ENCODE measurements around the gene ZFHX2.
A peak's percentile ranks its signal among the peaks of the same experiment; 100 is the strongest.

The ZFHX2 gene

DNA sequence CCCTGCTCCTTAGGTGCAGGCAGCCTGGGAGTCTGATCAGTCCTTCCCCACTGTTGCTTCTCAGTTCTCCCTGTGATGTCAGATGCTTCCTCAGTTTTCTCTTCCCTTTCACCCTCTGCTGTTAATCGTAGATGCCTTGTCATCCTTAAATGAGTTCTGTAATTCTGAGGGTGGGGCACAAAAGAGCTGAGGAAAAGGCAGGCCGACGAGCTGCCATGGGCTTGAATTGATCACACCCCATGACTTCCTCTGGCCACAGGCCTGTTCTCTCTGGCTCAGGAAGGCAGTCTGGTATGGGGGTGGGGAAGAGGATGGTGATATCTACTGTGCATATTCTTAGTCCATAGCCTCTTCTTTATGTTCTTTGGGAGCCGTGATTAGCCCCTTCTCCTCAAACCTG lies 21.3 kb upstream of the ZFHX2 start:
- no peak for DNase-seq (ENCODE audit: low spot score)

DNA sequence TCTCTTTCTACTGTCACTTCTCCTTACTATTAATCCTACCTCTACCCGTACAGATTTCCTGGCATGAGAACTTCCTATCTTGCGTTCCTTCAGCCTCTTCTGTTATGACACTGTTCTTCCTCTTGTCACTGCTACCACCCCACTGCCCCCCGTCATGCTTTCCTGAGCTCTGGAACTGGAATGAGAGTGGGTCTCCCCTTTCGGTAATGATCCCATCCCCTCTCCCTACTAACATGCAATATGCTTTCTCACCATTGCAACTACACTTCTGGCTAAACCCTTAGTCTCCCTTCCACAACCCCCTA lies 20.9 kb upstream of the ZFHX2 start:
- DNase-seq (ENCODE audit: low spot score), result no peak

DNA sequence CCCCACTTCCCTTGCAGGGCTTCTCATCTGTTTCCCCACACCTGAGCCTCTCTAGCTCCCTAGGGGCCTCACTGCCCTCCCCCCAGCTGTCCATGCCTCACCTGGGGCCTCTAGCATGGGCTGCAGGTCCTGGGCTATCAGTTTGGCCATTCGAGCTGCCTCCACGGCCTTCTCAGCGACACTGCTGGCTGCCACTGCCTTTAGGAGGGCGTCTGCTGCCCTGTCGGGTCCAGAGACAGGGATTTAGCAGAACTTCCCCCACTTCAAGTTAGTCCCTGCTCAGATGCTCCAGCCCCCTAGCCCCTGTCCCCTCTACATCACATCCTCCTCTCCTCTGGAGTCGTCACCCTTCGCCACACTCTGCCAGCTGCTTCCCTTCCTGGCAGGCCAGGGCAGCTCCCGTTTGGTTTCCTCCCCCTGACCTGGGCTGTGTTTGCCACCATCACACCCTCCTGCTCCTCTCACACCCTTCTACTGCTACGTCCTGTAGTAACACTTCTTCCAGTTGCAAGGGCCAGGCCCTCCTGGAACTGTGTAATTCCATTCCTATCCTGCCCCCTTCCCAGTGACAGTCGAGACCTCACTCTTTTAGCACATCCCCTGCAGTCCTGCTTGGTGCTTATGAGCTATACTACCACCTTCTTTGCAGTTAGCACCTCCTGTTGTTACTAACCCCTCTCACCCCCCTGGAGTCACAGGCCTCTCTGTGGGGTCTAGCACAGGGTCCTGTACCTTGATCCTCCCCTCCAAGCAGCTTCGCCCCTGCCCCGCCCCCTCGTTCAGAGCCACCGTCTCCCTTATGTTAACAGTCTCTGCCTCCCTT lies 20.3 kb upstream of the ZFHX2 start:
- DNase-seq (ENCODE audit: low spot score), result no peak

DNA sequence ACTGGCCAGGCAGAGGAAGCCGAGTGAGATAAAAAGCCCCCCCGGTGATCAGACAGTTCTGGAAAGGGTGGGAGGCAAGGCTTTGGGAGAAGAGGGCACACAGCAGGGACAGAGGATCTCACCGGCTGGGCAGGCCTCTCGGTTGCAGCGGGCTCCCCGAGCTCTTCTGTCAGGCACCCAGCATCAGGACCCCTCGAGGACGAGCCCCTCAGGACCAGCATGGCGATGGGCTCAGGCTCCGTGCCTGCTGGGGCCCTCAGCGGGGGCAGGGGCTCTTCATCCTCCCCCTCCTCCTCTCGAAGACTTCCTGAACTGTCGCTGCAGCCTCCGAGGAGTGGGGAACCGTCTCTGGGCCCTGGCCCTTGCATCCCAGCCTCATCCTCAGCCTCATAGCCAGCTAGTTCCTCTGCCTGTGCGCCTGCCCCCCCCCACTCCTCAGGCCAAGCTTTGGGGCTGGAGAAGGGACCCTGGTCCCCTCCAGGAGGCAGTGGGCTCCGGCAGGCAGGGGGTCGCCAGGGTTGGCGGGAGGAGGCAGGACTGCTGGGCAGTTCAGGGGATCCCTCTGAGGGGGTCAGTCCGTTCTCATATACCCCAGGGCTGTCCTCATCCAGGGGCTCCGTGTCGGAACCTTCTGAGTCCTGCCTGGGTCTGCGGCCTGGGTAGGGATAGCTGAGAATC lies 19.4 kb upstream of the ZFHX2 start:
- no peak for DNase-seq (ENCODE audit: low spot score)

DNA sequence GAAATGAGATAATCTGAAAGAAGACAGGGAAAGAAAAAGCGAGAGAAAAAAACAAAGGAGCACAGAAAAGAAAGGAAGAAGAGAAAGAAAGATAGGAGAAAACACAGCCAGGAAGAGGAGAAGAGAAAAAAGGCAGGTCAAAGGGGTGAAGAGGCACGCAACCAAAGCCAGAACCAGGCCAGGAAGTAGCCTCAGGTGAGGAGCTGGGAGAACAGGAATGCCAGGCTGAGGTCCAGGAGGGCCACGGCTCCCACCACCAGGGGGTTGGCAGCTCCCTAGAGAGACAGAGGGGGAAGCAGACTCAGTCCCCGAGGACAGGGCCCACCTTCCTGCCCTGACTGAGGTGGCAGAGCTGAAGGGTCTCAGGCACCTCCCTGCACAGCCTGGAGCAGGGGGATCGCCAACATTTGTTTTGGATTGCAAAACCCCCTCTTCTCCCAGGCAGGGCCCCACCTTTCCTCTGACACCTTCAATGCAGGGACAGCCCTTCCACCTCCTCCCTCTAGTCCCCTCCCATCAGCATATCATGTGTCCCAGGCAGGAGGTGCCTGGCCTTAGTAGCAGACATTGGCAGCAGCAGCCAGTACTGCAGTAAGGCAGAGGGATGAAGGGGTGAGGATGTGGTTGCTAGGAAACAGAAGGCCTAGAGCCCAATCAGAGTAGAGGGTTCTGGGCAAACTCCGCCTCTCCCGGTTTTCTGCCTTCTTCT lies 18.0 kb upstream of the ZFHX2 start:
- no peak for DNase-seq (ENCODE audit: low spot score)

DNA sequence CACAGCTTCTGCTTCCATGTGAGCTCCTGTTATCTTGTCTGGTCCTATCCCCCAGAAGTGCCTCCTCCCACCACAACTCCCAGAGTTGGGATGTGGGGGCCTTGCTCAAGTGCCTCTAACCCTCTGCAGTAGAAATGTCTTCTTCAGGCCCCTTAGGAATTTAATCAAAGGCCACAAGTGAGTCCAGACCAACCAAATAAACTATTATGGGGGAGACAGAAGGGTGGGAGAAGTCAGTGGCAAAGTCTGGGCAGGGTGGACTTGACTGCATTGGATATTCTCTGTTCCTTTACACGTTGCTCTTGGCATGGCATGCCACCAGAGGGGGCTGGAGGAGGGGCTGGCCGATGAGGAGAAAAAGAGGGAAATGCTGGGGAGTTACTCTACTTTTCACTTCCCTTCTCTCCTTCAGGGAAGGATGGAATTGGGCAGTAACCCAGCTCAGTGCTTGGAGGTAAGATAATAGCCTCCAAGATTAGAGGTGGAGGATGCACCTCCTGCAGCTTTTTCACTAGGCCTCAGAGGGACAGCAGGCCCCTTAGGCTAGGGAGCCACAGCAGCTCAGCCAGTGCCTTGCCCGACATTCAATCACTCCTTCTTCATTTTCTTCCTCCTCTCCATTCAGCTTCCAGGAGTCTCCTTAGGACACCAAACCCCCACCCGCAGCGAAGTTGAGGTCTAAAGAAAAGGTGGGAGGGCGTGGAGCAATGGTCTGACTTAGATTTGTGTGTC lies 17.2 kb upstream of the ZFHX2 start:
- no peak for DNase-seq (ENCODE audit: low spot score)

DNA sequence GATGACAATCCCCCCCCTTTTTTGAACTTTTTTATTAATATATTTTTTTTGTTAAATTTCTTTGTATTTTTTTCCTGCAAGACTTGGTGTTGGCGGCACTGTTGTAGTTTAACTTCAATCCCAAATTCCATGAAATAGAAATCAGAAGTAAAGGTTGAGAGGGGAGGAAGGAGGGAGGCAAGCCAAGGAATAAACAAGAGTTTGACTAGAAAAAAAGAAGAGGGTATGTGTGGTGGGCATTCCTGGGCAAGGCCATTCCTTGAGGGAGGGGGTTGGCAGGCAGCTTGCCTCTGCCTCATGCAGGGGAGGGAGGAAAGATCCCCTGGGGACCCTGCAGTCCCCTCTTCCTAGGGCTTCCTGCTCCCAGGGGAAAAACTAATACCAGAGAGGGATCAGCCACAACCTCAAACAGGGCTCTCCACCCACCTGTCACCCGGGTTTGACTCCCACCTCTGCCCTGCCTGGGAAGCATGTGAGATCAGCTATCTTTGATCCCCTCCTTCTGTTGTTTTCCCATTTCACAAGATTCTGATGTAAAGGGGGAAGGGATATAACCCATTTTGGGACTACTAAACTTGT lies 16.5 kb upstream of the ZFHX2 start:
- DNase-seq (ENCODE audit: low spot score), result no peak

DNA sequence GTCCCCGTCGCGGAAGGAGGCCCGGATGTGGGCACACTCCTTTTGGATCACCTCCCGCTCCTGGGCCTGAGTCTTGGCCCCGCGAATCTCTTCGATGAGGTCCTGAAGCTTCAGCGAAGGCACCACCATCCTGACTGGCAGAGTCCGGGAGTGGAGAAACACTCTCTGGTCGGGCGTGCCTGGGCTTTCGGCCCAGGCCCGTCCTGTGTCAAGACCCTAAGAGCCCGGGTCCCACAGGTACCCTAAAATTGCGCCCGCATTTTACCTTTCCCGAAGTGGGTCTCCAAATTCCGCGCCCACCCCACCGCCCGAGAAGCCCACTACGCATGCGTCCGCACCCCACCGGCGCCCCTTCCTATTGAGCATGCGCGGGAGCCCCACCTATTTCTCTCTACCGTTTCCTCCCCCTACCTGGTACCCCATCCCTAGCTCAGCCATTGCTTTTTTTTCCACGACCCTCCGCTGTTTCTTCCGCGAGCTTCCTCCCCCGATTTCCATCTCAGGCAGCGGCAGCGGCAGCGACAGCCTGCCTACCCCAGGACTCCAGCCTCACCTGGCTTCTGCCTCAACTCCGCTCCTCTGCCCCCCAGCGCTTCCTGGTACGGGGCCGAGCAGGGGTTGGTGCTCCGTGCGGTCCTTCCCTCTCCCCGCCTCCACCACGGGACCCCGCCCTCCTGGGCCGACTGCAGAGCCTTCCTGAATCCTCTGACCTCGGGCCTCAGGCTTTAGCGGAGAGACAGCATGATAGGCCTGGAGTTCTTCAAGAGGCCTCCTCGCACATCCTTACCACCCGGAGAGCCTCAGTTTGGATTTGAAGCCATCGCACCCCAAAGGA lies 15.8 kb upstream of the ZFHX2 start, which contains the start of gene AP1G2:
Gene AP1G2, minus strand, starts transcription at position 606 of the 835 bp plus-strand sequence. Its CDS starts 477 bp downstream, at position 129.
- peak; percentile 95 for DNase-seq (ENCODE audit: low spot score)

DNA sequence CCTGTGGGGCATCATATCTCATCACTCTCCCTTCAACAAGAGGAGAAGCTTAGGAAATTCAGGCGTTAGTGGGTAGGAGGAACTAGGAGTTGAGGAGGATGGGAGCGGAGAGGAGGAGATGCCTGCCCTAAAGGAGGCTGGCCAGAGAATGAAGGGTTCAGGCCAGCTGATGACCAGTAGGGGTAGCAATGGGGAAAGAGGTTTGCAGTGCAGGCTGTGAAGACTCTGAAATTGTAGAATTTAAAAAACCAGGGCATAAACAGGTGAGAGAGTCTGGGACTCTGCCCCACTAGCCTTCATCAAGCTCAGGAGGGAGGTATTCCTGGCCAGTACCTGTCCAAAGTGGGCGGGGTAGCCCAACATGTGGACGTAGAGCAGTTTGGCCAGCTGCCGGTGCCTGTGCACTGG lies 15.2 kb upstream of the ZFHX2 start:
- no peak for DNase-seq (ENCODE audit: low spot score)

DNA sequence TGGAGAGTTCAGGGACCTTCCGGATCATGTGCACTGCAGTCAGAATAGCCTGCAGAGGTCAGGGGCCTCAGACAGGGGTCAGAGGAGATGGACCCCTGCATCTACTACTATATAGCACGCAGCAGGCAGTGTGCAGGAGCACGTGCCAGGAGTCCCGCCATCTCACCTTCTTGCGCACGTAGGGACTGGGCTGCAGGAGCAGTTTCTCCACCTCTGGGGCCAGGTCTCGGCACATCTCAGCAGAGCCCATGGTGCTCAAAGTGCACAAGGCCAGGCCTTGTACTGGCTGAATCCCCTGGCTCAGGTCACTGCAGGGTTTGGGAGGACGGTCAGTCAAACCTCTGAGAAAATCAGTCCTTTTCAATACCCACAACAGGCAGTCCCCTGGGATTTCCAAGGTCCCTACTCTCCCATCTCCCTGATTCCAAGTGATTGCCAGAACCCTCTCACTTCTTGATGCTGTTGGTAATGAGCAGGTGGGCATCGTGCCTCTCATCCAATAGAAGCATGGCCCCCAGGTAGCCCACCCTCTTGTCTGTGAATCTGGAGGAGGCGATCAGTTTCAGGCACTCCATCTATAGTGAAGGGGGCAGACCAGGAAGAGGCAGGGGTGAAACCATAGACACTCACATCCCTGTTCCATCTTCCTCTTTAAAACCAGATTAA lies 14.7 kb upstream of the ZFHX2 start:
- DNase-seq (ENCODE audit: low spot score), result no peak

DNA sequence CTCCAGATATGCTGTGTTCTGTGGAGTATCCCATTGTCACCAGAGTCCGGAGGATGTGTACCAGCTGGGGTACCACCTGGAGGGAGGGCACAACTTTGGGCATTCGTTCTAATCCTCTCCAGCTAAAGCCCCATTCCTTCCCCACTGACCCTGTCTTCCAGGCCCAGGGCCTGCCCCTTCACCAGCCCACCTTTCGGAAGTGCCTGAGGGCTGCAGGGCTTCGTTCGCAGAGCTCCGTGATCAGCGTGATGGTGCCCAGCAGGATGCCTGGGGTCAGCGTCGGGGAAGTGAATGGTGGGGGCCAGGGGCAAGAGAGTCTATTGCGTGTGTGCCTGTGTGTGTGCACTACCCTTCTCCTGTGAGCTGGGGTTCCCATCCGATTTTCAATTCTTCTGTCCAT lies 14.1 kb upstream of the ZFHX2 start:
- DNase-seq (ENCODE audit: low spot score), result no peak

DNA sequence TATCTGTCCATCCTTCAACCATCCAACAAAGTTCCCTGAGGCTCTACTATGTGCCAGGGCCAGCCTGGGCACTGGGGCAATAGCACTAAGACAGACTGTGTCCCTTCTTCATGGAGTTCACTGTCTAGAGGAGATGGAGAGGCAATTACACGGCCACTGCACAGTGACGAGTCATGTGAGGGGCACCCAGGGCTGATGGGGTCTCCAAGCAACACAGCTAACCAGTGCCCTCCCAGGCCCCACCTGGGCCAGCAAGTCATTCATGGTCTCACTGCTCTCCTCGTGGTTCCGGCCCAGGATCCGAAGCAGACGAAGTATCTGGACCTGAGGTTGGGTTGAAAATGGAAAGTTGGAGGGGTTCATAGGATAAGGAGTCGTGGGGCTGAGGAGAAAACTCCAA lies 13.3 kb upstream of the ZFHX2 start:
- no peak for DNase-seq (ENCODE audit: low spot score)

DNA sequence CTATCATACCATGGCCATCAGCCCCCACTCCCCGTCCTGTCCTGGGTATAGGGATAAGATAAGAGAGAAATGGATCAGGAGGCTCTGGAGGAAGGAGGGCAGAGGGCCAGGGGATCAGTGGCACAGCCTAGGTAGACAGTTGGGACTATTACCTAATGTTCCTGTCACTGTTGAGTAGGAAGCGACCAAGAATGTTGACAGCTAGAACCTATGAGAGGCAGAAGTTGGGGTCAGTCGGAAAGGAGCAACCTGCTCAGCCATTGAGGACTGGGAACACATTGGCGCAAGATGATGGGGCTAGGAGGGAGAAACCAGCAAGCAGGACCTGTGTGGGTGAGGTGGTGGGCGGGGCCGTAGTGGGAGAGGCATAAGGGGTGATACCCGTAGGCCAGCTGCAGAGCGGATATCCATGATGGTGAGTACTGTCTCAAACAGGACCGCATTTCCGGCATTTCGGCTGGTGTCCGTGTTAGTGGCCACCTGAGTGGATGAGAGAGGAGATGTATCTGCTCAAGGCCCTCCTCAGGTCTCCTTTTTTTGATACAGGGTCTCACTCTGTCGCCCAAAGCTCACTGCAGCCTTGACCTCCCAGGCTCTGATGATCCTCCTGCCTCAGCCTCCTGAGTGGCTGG lies 12.7 kb upstream of the ZFHX2 start:
- DNase-seq (ENCODE audit: low spot score), result no peak

DNA sequence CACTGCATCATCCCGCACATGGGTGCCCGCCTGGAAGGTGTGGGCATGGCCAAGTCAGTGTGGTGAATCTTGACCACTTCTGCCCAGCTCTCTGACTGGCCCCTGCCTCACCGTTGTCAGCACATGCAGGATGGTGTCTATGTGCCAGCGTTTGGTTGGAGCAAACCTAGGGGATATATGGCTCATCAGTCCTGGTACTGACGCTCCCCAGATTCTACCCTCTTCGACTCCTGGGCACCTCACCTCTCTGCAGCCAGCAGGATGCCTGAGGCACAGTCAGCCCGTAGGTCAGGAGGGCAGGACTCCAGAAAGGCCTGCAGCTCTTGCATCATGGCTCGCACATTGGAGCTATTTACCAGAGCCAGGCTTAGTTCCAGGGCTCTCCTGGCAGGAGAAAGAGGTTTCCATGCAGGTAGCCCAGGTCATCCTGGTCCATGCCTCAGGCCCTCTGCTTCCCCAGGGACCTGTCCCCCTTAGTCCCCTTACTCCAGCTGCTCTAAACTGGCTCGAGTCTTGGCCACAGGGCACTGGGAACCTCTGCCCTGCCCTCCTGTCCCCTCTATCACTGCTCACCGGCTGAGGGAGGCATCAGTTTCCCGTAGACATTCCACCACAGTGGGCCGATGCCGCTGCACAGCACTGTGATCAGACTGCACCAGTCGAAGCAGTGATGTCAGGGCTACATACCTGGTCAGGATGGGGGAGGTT lies 12.1 kb upstream of the ZFHX2 start:
- no peak for DNase-seq (ENCODE audit: low spot score)

DNA sequence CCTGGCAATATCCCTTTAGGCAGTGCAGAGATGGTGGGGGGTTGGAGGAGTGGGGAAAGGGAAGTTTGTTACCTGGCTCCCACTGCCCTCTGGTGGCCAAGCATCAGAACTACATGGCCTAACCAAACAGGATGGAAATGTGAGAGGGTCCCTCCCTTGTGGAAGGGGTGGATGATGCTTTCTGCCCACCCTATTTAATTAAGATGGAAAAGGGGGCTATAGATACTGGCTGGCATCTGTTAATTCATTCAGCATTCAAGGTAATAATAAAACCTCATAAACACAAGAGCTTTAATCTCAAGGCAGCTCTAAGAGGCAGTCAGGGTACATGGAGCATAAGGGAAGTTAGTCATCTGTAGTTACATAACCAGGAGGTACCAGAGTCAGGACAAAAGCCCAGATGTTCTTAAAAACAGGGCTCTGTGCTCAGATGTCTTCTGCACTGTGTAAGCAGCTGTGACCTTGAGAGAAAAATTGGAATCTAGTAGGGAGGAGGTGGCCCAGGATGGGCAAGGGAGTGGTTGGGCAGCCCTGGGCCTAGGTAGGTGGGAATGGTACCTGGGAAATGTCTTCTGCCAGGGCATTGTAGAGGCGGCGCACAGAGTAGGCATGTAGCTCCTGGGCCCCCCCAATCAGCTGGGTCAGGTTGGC lies 11.4 kb upstream of the ZFHX2 start:
- peak; percentile 75 for DNase-seq (ENCODE audit: low spot score)

DNA sequence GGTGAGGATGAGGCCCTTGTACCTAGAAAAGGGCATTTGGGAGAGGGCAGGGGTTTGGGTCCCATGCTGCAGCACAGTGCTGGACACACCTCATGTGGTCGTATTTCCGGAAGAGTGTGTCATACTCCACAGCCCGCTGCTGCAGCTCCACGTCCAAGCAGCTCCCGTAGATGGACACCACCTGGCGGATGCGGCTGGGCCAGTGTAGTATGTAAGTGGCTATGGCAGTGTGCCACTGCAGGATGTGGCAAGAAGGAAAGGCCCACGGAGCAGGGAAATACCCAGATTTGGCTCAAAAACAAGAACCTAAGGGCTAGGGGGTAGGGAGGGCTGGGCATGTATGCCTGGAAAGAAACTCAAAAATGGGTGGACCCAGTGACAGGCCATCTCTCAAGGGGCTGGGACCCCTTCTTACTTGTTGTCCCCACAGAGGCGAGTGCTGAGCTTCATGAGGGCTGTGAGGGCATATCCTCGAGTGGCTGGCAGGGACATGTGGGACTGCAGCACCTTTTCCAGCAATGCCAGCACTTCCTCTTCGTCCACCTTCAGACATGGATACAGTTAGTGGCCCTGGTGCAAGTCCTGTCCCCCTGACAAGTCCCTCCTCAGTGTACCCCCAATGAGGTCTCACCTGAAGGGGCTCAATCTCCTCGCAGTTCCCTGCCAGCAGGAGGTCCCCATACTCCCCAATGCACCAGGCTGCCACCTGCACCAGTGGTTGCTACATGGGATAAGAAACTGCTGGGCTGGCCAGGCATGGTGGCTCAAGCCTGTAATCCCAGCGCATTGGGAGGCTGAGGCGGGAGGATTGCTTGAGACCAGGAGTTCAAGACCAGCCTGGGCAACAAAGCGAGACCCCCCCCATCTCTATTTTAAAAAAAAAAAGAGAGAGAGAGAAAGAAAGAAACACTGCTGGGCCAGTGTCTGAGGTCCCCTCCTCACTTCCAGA lies 10.6 kb upstream of the ZFHX2 start:
- DNase-seq (ENCODE audit: low spot score), result no peak

DNA sequence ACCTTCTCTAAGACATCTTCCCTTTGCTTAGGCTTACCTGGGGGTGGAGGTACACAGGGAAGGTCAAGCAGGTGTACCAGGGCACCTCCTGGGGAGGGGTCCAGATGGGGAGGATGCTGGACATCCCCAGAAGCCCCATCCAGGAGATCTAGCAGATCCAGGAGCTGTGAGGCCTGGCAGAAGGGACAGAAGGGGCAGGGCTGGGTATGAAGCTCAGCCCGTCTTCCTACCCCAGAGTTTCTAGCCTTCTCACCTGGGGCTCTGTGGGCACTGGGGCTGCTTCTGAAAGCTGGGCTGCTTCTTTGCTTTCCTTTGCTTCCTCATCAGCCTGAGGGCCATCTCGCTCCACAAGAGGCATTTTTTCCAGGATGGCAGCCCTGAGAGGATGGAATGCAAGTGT lies 9.7 kb upstream of the ZFHX2 start:
- no peak for DNase-seq (ENCODE audit: low spot score)
